ENCODE data around the gene PIGV. TPM values are rescaled to one million over a fixed set of nuclear protein-coding genes. Genes with fewer than 3 reads are reported as not detected.

The PIGV gene
- total RNA-seq, 1 donor from 2014 or later, result 20.3 TPM

GRCh38 chr1:26811708-26812107 is 24.0 kb downstream of the PIGV start:
- ATAC-seq (no peak), DNase-seq (no peak)
- no peak for TF ChIP-seq CTCF (IDR thresholded peaks at IDR 0.05)
- Histone ChIP-seq H3K27ac (no peak overlapping the region), H3K4me3 (no peak overlapping the region), H3K27me3 (ENCODE audit: low read depth) (no peaks in the 10 kb centered on the region), H3K4me1 (no peaks in the 10 kb centered on the region), H3K9me3 (no peaks in the 10 kb centered on the region), H3K36me3 (no peaks in the 10 kb centered on the region)
- intact Hi-C loops (cut with DNase I), result no loop called here

- TF ChIP-seq CTCF (IDR thresholded peaks at IDR 0.05), result no peak
- Histone ChIP-seq H3K4me3 (no peak overlapping the region), H3K4me1 (no peaks in the 10 kb centered on the region), H3K27ac (no peak overlapping the region), H3K9me3 (no peaks in the 10 kb centered on the region), H3K36me3 (no peaks in the 10 kb centered on the region), H3K27me3 (ENCODE audit: low read depth) (no peaks in the 10 kb centered on the region)
- ATAC-seq, result no peak
- intact Hi-C loops (cut with DNase I), result no loop called here
- DNase-seq, result no peak
Observed at GRCh38 chr1:26814377-26814776, 26.6 kb downstream of the PIGV start.

GRCh38 chr1:26814893-26815292 is 27.1 kb downstream of the PIGV start:
- H3K27me3 ChIP-seq (ENCODE audit: low read depth), result no peaks in the 10 kb centered on the region
- TF ChIP-seq CTCF (IDR thresholded peaks at IDR 0.05), result no peak
- H3K36me3 ChIP-seq, result no peaks in the 10 kb centered on the region
- no peak overlapping the region for H3K4me3 ChIP-seq
- DNase-seq (no peak), ATAC-seq (no peak)
- no peak overlapping the region for H3K27ac ChIP-seq
- no peaks in the 10 kb centered on the region for H3K4me1 ChIP-seq
- H3K9me3 ChIP-seq, result no peaks in the 10 kb centered on the region
- intact Hi-C loops (cut with DNase I), result no loop called here

- DNase-seq, result no peak
- H3K36me3 ChIP-seq, result no peaks in the 10 kb centered on the region
- no peak overlapping the region for H3K27ac ChIP-seq
- intact Hi-C loops (cut with DNase I), result no loop called here
- H3K4me1 ChIP-seq, result peaks cover 8% of the 10 kb centered on the region
- TF ChIP-seq CTCF (IDR thresholded peaks at IDR 0.05), result peak; percentile 28
- H3K4me3 ChIP-seq, result no peak overlapping the region
- ATAC-seq, result peak; percentile 83 to 90
- H3K27me3 ChIP-seq (ENCODE audit: low read depth), result no peaks in the 10 kb centered on the region
- H3K9me3 ChIP-seq, result no peaks in the 10 kb centered on the region
Observed at GRCh38 chr1:26820784-26821269, 33.1 kb downstream of the PIGV start.

GRCh38 chr1:26822737-26823395 is 35.1 kb downstream of the PIGV start:
- no peak overlapping the region for H3K27ac ChIP-seq
- no peak for DNase-seq
- no peak for ATAC-seq
- no peak for TF ChIP-seq CTCF (IDR thresholded peaks at IDR 0.05)
- peaks cover 19% of the 10 kb centered on the region for H3K4me1 ChIP-seq
- H3K36me3 ChIP-seq, result no peaks in the 10 kb centered on the region
- H3K27me3 ChIP-seq (ENCODE audit: low read depth), result no peaks in the 10 kb centered on the region
- H3K4me3 ChIP-seq, result no peak overlapping the region
- no peaks in the 10 kb centered on the region for H3K9me3 ChIP-seq
- intact Hi-C loops (cut with DNase I), result no loop called here
